Activated T-helper 2 cell treated with anti-CD3 and anti-CD28 coated beads, Interferon-gamma antibody, Interleukin-2, Interleukin-4, amounts not matched to agents 10 μg/mL and 5 μg/mL and 100 μg/mL, durations not matched to agents 14 hours and 24 hours and 36 hours (primary cell): ENCODE measurements around the gene SPATA13. TPM values are rescaled to one million over a fixed set of nuclear protein-coding genes. Genes with fewer than 3 reads are reported as not detected.

Source experiments
- DNase-seq: peaks from one replicate; pipeline ENCODE4 v3.0.0; 2021; ENCODE audit warnings: low spot score
- H3K27ac Mint-ChIP-seq: one replicate; pipeline ENCODE4 v1.8.0; 2021; ENCODE audit warnings: mixed read lengths
- H3K27me3 Mint-ChIP-seq: one replicate; pipeline ENCODE4 v1.8.0; 2021; ENCODE audit warnings: low read depth, mixed read lengths
- H3K36me3 Mint-ChIP-seq: one replicate; pipeline ENCODE4 v1.8.0; 2021; ENCODE audit warnings: low read depth, mixed read lengths
- H3K4me1 Mint-ChIP-seq: one replicate; pipeline ENCODE4 v1.8.0; 2021; ENCODE audit warnings: low read depth, mixed read lengths
- H3K4me3 Mint-ChIP-seq: one replicate; pipeline ENCODE4 v1.8.0; 2021; ENCODE audit warnings: low read depth, mild to moderate bottlenecking, moderate library complexity, mixed read lengths
- H3K9me3 Mint-ChIP-seq: one replicate; pipeline ENCODE4 v1.8.0; 2021; ENCODE audit warnings: mixed read lengths
- intact Hi-C: fragments of 100-400 bp; cut with micrococcal nuclease; formaldehyde crosslinking; loops from one replicate; pipeline ENCODE4 v1.15.1; 2023
- total RNA-seq: library from RNA; stranded (reverse); gene quantifications from 2 replicates; pipeline ENCODE4 v1.2.3, GENCODE V29; 2022

SPATA13 gene
- total RNA-seq, 1 donor from 2014 or later, result 44.9 TPM

DNA sequence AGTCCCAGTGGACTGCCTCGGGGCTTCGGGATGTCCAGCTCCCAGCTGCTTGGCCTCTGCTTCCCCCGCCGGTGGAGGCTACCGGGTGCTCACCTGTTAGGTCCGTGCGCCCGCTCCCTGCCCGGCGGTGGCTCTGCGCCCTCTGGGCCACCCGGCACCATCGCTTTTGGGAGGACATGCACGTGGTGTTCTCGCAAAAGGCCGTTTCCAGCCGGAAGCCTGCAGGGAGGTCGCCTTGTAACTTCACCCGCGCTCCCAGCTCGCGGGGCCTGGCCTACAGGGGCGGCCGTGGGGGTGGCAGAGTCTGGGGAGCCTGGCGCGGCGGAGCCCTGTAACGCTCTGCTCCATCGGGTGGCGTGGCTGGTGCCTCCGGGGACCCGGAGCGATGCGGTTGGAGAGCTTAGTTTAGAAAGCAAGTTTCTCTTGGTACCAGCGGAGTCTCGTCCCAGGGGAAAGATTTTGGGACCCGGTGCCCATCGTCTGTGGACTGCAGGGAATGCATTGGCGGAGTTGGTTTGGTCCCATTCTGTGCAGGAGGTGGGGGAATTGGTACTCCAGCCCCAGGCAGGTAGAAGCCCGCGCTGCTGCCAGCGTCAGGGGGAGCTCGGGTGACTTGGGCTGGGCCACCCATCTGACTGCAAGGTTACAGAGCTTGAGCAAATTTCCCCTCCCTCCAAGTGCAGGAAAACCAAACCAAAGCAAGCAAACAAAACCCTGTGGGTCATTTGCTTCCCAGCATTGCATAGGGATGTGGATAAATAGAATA is 673 bp downstream of the SPATA13 start:
- Mint-ChIP-seq H3K27me3 (peaks cover 16% of the 10 kb centered on the region), H3K36me3 (peaks cover 15% of the 10 kb centered on the region), H3K4me1 (peaks cover 25% of the 10 kb centered on the region), H3K27ac (no peak overlapping the region), H3K9me3 (no peaks in the 10 kb centered on the region), H3K4me3 (peak overlapping the region; percentile 90)
- intact Hi-C loops, result loop anchor here (2.0 to 10.0 kb wide), 6 partner anchors 34 to 784 kb away; no protein-coding TSS in a partner anchor
- peak; percentile 41 for DNase-seq

DNA sequence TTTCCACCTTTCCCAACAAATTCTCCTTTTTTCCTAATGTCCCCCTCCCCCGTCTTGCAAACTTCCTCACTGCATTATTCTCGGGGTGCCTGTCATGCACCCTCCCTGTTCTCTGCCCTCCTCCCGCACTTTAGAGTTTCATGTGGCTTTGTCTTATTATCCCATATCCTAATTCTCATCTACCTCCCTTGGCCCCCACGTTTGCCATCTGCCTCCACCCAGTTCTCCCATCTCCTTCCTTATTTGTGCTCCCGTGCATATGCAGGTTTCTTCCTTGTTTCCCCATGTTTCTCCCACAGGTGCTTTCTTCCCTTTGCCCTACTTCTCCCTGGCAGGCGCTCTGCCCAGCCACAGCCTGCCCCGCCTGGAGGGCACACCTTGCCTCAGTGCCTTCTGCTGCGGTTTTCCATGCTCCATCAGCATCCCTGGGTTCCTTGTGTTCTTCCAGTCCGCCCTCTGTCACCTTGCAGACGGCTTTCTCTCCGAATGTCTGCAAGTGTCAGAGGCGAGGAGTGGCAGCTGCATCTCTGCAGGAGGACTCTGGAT is 1.5 kb downstream of the SPATA13 start:
- peaks cover 21% of the 10 kb centered on the region for H3K36me3 Mint-ChIP-seq
- H3K27ac Mint-ChIP-seq, result no peak overlapping the region
- peaks cover 13% of the 10 kb centered on the region for H3K27me3 Mint-ChIP-seq
- intact Hi-C loops, result loop anchor here (2.0 to 10.0 kb wide), 6 partner anchors 35 to 785 kb away; no protein-coding TSS in a partner anchor
- no peak for DNase-seq
- H3K4me3 Mint-ChIP-seq, result peak overlapping the region; percentile 90
- no peaks in the 10 kb centered on the region for H3K9me3 Mint-ChIP-seq
- H3K4me1 Mint-ChIP-seq, result peaks cover 26% of the 10 kb centered on the region

DNA sequence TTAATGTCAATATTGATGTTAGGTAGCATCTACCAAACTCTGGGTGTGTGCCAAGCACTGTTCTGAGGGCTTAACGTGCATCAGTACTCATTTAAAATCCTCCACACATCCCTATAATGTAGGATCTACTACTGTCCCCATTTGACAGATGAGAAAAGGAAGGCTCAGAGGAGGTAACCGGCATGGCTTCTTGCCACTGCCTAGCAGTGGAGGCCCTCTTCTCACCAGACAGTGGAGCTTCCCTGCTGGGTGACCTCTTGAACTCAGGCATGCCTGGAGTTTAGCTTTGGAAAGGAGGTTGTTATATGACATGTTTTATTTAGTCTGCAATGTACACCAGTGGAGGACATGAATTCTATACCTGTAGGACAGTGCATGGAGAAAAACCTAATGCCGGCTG is 2.1 kb downstream of the SPATA13 start:
- Mint-ChIP-seq H3K27me3 (peaks cover 13% of the 10 kb centered on the region), H3K27ac (no peak overlapping the region), H3K4me1 (peaks cover 27% of the 10 kb centered on the region), H3K36me3 (peaks cover 26% of the 10 kb centered on the region), H3K9me3 (no peaks in the 10 kb centered on the region), H3K4me3 (peak overlapping the region; percentile 90)
- intact Hi-C loops, result loop anchor here (5.0 to 10.0 kb wide), 5 partner anchors 35 to 785 kb away; no protein-coding TSS in a partner anchor
- DNase-seq, result no peak

DNA sequence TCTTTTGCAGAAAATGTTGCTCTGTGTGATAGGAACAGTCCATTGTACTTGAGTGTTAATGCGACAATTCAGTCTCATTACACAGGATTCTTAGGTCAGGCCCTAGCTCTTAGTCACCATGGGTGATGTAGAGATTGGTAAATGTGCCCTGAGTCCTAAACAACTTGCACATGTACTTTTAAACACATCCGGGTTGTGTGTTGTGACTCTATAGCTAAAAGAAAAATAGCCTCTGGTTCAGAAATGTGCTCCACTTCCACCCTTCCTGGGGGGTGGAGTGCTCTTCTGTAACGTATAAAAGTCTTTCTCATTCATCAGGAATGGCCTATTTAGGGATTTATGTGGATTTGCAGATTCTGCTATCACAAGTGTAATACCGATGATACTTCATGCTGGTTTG is 5.2 kb downstream of the SPATA13 start:
- DNase-seq, result no peak
- Mint-ChIP-seq H3K9me3 (no peaks in the 10 kb centered on the region), H3K4me1 (peaks cover 36% of the 10 kb centered on the region), H3K4me3 (no peak overlapping the region), H3K36me3 (peaks cover 34% of the 10 kb centered on the region), H3K27ac (no peak overlapping the region), H3K27me3 (peaks cover 12% of the 10 kb centered on the region)
- intact Hi-C loops, result loop anchor here (10.0 kb wide), 1 partner anchor 201 kb away; no protein-coding TSS in a partner anchor

DNA sequence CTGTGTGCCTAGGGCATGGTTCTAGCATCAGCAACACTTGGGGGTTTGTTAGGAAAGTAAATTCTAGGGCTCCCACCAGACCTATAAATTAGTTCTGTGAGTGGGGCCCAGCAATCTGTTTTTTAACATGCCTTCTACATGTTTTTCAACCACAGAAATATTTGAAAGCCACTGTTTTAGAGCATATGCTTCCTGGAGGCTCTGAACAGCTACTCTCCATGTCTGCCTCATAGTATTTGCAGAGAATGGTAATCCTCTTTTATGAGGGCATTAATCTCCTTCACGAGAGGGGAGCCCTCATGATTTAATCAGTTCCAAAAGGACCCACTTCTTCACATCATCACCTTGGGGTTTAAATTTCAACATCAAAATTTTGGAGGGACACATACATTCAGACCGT is 6.0 kb downstream of the SPATA13 start:
- Mint-ChIP-seq H3K36me3 (peaks cover 34% of the 10 kb centered on the region), H3K4me1 (peaks cover 32% of the 10 kb centered on the region), H3K4me3 (no peak overlapping the region), H3K27ac (no peak overlapping the region), H3K9me3 (no peaks in the 10 kb centered on the region), H3K27me3 (peaks cover 12% of the 10 kb centered on the region)
- intact Hi-C loops, result loop anchor here (10.0 kb wide), 1 partner anchor 202 kb away; no protein-coding TSS in a partner anchor
- no peak for DNase-seq

DNA sequence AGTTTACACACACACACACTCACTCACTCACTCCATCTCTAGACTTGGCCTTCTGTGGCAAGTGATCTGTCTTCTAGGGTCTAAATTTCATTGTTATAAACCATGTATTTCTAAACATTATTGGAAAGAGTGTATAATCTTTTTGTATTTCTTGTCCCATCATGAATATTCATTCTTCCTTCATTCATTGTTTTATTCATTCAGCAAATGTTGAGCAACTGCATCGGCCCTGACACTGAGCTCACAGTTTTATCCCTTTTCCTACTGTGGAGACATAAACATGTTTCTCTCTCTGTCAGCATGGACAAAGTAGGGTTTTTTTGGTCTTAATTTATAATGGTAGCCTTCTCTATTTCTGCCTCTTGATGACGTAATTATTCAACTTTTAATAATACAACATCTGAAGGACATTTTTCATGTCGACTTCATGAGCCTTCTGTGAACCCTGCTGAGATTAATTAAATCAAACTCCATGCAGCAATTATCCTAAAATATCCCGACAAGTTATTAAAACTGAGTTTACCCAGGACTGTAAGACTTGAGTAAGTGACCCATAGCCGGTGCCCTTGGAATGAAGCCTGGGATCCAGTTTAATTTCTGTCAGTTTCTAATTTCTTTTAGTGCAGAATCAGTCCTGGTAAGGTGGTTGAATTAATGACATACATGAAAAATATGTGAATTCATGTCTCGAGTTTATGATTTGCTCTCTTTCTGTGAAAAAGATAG is 7.3 kb downstream of the SPATA13 start:
- H3K27me3 Mint-ChIP-seq, result peaks cover under 1% of the 10 kb centered on the region
- intact Hi-C loops, result loop anchor here (1.0 to 10.0 kb wide), 4 partner anchors 8 to 203 kb away; partner anchors contain the start of gene SPATA13
- peaks cover 30% of the 10 kb centered on the region for H3K36me3 Mint-ChIP-seq
- DNase-seq, result no peak
- peaks cover 20% of the 10 kb centered on the region for H3K4me1 Mint-ChIP-seq
- no peak overlapping the region for H3K4me3 Mint-ChIP-seq
- peak overlapping the region; percentile 12 for H3K27ac Mint-ChIP-seq
- H3K9me3 Mint-ChIP-seq, result no peaks in the 10 kb centered on the region

DNA sequence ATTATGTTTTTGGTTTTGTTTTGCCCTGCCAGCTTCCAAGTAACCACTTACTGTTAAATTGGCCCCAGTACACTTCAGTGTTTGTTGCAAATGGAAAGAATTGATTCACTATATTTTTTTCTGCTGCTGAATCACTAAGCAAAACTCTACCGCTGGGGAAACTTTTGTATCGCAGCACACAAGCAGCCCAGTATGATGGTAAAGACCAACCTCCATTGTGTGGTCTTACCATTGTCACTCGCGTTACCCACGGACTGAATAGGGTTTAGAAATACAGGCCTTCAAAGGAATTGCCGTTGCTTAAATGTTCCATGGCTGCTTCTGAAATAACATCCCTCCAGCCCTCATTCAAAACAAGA is 7.9 kb downstream of the SPATA13 start:
- DNase-seq, result no peak
- Mint-ChIP-seq H3K36me3 (peaks cover 32% of the 10 kb centered on the region), H3K27me3 (no peaks in the 10 kb centered on the region), H3K27ac (peak overlapping the region; percentile 12), H3K4me1 (peaks cover 22% of the 10 kb centered on the region), H3K4me3 (no peak overlapping the region), H3K9me3 (no peaks in the 10 kb centered on the region)
- intact Hi-C loops, result loop anchor here (1.0 to 10.0 kb wide), 4 partner anchors 8 to 204 kb away; partner anchors contain the start of gene SPATA13

DNA sequence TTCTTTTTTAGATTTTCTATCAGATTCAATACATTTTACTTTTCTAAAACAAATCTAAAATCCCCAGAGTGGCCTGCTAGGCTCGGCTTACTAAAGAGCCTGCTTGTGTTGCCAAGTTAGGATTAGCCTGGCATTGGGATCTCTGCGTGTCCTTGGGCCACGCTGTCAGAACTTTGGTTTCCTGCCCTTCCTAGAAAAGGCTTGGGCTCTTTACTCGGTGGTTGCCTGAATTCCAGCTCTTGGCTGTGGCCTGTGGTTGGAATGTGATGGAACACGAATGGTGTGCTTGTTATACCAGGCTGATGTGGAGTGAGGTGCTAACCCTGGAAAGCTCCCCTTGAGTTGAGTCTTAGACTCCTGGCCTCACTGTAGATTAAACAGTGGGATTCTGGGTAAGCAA is 8.5 kb downstream of the SPATA13 start:
- intact Hi-C loops, result loop anchor here (1.0 to 10.0 kb wide), 4 partner anchors 9 to 204 kb away; partner anchors contain the start of gene SPATA13
- Mint-ChIP-seq H3K9me3 (no peaks in the 10 kb centered on the region), H3K27me3 (no peaks in the 10 kb centered on the region), H3K27ac (no peak overlapping the region), H3K4me1 (peaks cover 23% of the 10 kb centered on the region), H3K4me3 (no peak overlapping the region), H3K36me3 (peaks cover 36% of the 10 kb centered on the region)
- DNase-seq, result no peak

DNA sequence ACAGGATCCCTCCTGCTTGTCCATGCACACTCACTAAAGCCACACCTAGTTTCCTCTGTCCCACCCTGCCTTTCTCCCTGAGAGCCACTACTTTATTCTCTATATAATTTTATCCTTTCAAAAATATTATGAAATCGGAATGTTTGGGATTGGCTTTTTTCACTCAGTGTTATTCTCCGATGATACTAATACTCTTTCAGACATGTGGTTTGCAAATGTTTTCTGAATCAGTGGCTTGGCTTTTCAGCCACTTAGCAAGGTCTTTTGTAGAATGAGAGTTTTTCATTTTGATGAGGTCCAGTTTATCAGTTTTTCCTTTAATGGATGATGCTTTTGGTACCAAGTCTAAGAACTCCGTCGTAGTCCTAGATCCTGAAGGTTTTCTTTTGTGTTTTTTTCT is 11.6 kb downstream of the SPATA13 start:
- Mint-ChIP-seq H3K9me3 (no peaks in the 10 kb centered on the region), H3K4me1 (peaks cover 24% of the 10 kb centered on the region), H3K27me3 (no peaks in the 10 kb centered on the region), H3K36me3 (peaks cover 19% of the 10 kb centered on the region), H3K27ac (no peak overlapping the region), H3K4me3 (no peak overlapping the region)
- intact Hi-C loops, result no loop called here
- DNase-seq, result no peak

DNA sequence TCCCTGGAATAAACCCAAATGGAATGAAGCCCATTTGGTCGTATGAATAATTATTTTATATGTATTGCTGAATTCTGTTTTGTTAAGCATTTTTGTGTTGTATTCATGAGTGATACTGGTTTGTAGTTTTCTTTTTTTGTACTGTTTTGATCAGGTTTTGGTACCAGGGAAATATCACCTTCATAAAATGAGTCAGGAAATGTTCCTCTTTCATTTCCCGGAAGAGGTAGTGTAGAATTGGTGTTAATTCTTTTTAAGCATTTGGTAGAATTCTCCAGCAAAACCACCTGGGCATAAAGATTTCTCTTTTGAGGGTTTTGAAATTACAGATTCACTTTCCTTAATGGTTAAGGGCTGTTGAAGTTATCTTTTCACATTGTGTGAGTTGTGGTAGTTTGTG is 13.3 kb downstream of the SPATA13 start:
- Mint-ChIP-seq H3K27ac (no peak overlapping the region), H3K4me3 (no peak overlapping the region), H3K4me1 (peaks cover 24% of the 10 kb centered on the region), H3K27me3 (no peaks in the 10 kb centered on the region), H3K36me3 (peaks cover 13% of the 10 kb centered on the region), H3K9me3 (no peaks in the 10 kb centered on the region)
- intact Hi-C loops, result no loop called here
- no peak for DNase-seq

DNA sequence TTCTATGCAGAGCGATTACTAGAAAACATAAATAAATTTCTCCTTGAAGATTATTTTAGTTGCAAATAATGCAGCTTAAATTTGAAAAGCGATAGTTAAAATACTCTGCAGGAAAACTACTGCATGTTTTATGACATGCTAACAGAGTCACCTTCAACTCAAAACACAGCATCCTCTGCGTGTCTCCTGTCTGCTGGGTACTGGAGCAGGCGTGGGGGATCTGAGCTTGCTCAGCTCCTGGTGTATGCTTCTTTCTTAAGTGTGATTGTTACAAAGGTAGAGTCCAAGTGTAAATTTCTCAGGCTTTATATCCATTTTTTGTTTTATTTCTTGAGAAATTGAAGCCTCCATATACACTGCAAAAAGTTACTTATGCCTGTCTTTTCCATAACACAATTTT is 15.3 kb downstream of the SPATA13 start:
- no peak overlapping the region for H3K27ac Mint-ChIP-seq
- no peaks in the 10 kb centered on the region for H3K27me3 Mint-ChIP-seq
- no peak overlapping the region for H3K4me3 Mint-ChIP-seq
- intact Hi-C loops, result no loop called here
- peaks cover 5% of the 10 kb centered on the region for H3K9me3 Mint-ChIP-seq
- peaks cover 18% of the 10 kb centered on the region for H3K36me3 Mint-ChIP-seq
- DNase-seq, result no peak
- peaks cover 32% of the 10 kb centered on the region for H3K4me1 Mint-ChIP-seq

DNA sequence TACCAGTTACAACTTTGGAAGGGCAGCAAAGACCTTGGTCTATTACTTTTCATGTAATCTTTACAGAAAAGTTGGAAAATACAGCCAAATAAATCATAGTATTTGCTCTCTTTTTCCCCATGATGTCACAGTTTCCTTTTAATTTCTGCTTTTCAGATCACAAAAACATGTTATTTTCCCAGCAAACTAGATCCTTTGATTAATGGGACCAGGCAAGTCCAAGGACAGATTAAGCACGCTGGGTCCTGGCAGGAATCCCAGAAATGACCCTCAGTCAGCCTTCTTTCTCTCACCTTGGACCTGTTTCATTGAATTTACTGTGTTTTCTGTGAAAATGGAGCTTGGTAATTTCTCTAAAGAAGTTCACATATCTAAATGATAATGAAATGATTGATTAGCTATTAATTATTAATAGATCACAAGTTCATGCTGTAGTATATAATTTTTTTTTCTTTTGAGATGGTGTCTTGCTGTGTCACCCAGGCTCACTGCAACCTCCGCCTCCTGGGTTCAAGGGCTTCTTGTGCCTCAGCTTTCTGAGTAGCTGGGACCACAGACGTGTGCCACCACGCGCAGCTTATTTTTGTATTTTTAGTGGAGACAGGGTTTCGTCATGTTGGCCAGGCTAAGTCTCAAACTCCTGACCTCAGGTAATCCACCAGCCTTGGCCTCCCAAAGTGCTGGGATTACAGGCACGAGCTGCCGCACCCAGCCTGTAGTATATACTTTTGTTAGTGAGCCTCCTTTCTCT is 16.0 kb downstream of the SPATA13 start:
- intact Hi-C loops, result no loop called here

More for the DNA sequence above, 16.0 kb downstream of the SPATA13 start:
- H3K9me3 Mint-ChIP-seq, result peaks cover 5% of the 10 kb centered on the region
- H3K4me1 Mint-ChIP-seq, result peaks cover 32% of the 10 kb centered on the region
- DNase-seq, result no peak
- H3K27ac Mint-ChIP-seq, result no peak overlapping the region
- no peak overlapping the region for H3K4me3 Mint-ChIP-seq
- H3K36me3 Mint-ChIP-seq, result peaks cover 21% of the 10 kb centered on the region
- no peaks in the 10 kb centered on the region for H3K27me3 Mint-ChIP-seq
